ENCODE data around the gene ZNF526. TPM values are rescaled to one million over a fixed set of nuclear protein-coding genes. Genes with fewer than 3 reads are reported as not detected.

The ZNF526 gene
- polyA plus RNA-seq, 1 experiment = 4.6 TPM

DNA sequence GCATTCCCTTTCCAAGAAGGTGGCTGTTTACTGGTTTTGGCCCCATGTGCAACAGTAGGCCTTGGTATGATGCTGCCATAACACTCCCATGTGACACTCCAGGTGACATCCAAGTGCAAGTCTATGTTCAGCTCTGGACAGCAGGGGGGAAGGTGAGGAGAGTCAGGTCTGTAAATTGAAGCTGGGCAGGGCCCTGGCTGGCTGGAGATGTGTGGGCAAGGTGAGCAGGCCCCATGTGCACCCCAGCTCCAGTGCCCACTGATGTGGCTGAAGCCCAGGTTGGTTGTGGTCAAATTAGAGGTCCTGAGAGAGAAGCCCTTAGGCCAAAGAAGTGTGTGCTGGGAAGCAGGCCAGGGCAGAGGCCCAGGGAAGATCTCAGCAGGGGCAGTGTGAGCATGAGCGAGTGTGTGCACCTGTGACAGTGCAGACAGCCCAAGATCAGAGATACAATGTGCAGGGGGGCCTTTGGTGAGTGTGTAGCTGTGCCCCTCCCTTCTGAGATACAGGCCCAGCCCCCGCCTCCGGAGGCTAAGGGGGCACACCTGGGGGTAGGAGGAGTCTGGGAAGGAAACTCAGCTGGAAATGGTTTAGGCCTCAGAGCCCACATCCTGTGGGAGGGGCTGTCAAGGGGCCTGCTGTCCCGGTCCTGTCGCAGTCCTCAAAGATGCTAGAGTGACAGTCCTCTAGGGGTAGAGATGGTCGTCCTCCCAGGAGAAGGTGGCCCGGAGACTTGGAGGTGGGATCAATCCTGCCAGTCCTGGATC is 21.3 kb upstream of the ZNF526 start:
- H3K27ac ChIP-seq (ENCODE audit: low read depth, low read length) = no peak overlapping the region
- POLR2A ChIA-PET = no interaction called here
- DNase-seq (ENCODE audit: low read depth, low spot score) = no peak
- TF ChIP-seq, protein P1, sequence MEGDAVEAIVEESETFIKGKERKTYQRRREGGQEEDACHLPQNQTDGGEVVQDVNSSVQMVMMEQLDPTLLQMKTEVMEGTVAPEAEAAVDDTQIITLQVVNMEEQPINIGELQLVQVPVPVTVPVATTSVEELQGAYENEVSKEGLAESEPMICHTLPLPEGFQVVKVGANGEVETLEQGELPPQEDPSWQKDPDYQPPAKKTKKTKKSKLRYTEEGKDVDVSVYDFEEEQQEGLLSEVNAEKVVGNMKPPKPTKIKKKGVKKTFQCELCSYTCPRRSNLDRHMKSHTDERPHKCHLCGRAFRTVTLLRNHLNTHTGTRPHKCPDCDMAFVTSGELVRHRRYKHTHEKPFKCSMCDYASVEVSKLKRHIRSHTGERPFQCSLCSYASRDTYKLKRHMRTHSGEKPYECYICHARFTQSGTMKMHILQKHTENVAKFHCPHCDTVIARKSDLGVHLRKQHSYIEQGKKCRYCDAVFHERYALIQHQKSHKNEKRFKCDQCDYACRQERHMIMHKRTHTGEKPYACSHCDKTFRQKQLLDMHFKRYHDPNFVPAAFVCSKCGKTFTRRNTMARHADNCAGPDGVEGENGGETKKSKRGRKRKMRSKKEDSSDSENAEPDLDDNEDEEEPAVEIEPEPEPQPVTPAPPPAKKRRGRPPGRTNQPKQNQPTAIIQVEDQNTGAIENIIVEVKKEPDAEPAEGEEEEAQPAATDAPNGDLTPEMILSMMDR (IDR thresholded peaks at IDR 0.05; ENCODE audit: low read depth, low read length) = no peak
- CTCF ChIA-PET = no interaction called here
- H3K9me3 ChIP-seq (ENCODE audit: control insufficient read depth, insufficient read depth, low read length) = peaks cover 4% of the 10 kb centered on the region; the same call in 1 of the 2 replicates
- no peaks in the 10 kb centered on the region for H3K27me3 ChIP-seq (ENCODE audit: control insufficient read depth, insufficient read depth, low read length)
- no peak overlapping the region for H3K4me3 ChIP-seq (ENCODE audit: low read depth, low read length)

DNA sequence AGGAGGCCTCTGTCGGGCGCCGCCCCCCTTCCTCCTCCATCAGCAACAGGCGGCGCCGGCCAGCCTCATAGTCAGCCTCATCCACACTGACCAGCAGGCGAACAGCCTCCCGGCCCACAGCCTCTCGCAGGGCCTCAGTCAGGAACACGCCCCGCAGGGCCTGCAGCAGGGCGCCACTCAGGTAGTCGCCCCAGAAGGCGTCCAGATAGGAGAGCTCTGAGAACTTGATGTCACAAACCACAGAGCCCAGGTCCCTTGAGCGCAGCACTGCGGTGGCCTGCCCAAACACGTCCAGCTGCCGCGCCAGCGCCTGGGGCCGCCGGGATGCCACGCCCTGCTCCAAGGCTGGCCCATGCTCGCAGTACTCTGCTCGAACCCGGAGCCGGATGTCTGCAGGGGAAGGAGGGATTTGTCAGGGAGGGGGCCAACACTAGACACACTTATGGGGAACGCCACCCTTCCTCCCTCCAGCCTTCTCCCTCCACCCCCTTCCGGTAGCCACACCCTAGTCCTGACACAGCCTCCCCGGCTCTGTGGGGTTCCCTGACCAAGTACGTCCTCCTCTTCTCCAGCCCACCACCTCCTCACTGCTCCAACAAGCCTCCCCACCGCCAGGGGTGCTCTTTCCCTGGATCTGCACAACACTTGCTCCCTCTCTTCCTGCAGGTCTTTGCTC is 20.5 kb upstream of the ZNF526 start:
- H3K27me3 ChIP-seq (ENCODE audit: control insufficient read depth, insufficient read depth, low read length) = no peaks in the 10 kb centered on the region
- POLR2A ChIA-PET = no interaction called here
- CTCF ChIA-PET = no interaction called here

DNA sequence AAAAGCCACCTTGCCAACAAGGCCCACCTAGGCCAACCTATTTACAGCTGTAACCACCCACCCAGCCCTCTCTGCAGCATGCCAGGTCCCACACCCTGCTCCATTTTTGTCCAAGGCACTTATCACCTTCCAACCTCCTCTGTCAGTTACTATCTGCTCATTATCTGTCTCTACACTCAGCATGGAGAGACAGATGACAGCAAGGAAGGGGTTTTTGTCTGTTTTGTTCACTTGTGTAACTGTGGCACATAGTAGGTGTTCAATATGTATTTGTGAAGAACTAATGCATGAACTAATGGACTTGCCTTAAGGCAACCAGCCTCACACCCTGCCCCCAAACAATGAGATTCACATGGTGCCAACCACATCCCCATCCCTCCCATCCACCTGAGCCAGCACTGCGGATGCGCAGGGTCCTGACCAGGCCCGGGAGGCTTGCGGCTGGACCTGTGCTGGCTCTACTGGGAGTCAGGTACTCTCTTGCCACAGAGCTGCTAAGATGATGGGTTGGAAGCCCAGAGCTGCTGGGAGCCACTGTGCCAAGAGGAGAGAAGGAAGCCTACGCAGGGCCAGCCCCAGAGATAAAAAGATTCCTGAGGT is 19.9 kb upstream of the ZNF526 start:
- no peak overlapping the region for H3K27ac ChIP-seq (ENCODE audit: low read depth, low read length)
- POLR2A ChIA-PET = no interaction called here
- H3K9me3 ChIP-seq (ENCODE audit: control insufficient read depth, insufficient read depth, low read length) = peaks cover 4% of the 10 kb centered on the region; the same call in 1 of the 2 replicates
- TF ChIP-seq, protein P1 (IDR thresholded peaks at IDR 0.05; ENCODE audit: low read depth, low read length) = no peak
- no peak overlapping the region for H3K4me3 ChIP-seq (ENCODE audit: low read depth, low read length)
- no peak for DNase-seq (ENCODE audit: low read depth, low spot score)
- no peaks in the 10 kb centered on the region for H3K27me3 ChIP-seq (ENCODE audit: control insufficient read depth, insufficient read depth, low read length)
- CTCF ChIA-PET = no interaction called here

More for the DNA sequence above, 20.5 kb upstream of the ZNF526 start:
- Histone ChIP-seq H3K27ac (ENCODE audit: low read depth, low read length) (no peak overlapping the region), H3K4me3 (ENCODE audit: low read depth, low read length) (no peak overlapping the region), H3K9me3 (ENCODE audit: control insufficient read depth, insufficient read depth, low read length) (peaks cover 4% of the 10 kb centered on the region; the same call in 1 of the 2 replicates)
- TF ChIP-seq, protein P1 (IDR thresholded peaks at IDR 0.05; ENCODE audit: low read depth, low read length) = no peak
- no peak for DNase-seq (ENCODE audit: low read depth, low spot score)

DNA sequence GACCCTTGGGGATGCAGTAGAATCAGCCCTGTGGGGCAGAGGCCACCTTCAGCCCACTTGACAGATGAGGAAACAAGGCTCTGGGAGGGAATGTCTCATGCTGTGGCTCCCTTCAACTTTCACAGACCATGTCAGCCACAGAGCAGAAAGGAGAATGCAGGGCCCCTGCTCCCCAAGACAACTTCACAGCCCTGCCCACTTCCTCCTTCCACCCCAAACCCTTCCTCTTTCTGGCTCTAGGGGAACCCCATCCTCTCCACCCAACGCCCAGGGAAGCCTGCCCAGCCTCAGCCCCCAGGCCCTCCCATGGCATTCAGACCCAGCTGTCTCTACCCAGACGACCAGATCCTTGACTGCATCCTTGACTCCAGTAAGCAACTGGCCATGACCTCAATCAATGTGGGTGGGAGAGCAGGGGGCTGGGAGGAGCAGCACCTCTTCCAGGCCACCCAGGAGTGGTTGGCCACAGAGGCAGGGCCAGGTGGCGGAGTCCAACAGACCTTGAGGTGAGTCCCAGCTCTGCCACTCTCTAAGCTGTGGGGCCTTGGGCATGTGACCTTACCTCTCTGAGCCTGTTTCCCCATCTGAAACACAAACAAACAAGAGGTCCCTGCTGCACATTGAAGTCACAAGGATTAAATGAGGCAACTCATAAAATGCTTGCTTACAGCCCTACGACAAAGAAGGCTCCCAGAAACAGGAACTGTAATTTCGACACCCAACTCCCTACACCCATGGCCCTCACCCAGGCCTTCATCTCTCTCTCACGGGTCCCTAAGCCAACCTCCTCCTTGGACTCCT is 18.4 kb upstream of the ZNF526 start:
- Histone ChIP-seq H3K27me3 (ENCODE audit: control insufficient read depth, insufficient read depth, low read length) (no peaks in the 10 kb centered on the region), H3K4me3 (ENCODE audit: low read depth, low read length) (no peak overlapping the region), H3K9me3 (ENCODE audit: control insufficient read depth, insufficient read depth, low read length) (peaks cover under 1% of the 10 kb centered on the region; the same call in 1 of the 2 replicates), H3K27ac (ENCODE audit: low read depth, low read length) (no peak overlapping the region)
- ChIA-PET POLR2A (no interaction called here), CTCF (no interaction called here)
- DNase-seq (ENCODE audit: low read depth, low spot score) = no peak
- TF ChIP-seq, protein P1 (IDR thresholded peaks at IDR 0.05; ENCODE audit: low read depth, low read length) = no peak
